ENCODE results near the gene SCUBE2.
A peak's percentile ranks its signal among the peaks of the same experiment; 100 is the strongest.

SCUBE2 gene

DNA sequence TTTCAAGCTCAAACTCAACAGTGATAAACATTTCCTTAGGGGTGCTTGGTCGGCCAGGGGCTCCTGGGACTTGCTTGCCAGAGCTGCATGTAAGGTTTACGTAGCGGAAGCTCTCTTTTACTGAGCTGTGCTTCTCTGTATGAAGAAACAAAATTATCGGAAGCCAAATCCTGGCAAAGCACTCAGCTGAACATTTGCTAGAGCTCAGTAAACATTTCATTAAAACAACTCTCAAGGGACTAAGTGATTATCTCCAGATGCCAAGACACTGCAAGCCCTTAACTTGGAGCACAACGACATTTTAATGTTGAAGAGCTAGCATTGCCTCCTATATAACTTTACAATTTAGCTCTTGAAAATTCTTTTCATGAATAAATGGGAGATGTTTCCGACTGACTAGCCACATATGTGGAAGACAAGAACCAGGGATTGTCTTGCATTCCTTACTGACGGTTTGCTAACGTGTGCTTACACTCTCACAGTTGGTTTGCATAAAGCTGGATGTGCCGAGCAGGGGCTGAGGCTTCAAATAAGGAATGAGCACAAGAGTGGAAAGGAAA, 43.4 kb downstream of the SCUBE2 start:
- no peak for DNase-seq (ENCODE audit: low read depth in 2 of 2, low spot score in 1 of 2)

DNA sequence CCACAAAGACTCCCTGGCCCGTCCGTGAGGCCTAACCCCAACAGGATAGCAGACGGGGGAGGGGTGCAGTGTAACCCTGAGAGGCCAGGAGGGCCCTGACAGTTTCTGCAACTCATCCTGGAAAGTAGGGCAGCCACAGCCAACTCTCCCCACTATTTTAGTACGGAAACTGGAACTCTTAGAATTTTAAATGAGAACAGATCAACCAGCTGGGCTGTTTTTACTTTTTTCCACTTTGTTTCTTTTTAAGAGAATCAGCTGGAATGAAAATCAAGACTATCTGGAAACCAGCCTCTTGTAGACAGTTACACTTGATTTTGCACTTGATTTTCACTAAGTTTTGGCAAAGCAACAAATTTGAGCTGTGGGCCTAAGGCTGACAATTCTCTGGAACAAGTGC, 44.9 kb downstream of the SCUBE2 start:
- no peak for DNase-seq (ENCODE audit: low read depth in 2 of 2, low spot score in 1 of 2)

DNA sequence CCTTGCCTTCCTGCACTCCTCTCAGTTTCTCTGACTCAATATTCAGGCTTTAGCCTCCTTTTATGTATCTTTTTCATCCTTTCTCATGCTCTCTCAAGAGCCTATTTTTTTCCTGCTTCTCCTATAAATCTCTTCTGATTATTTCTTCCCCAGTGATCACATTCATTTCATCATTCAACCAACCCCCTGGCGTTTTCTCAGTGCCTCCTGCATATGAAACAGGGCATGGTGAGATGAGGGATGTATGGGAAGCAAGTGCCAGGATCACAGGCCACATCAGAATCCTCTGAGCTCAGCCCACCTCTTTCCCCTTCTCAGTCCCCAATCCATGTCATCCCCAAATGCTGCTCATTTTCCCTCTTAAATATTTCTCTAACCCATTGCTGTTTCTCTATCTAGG, 48.9 kb downstream of the SCUBE2 start:
- DNase-seq (ENCODE audit: low read depth in 2 of 2, low spot score in 1 of 2): no peak

DNA sequence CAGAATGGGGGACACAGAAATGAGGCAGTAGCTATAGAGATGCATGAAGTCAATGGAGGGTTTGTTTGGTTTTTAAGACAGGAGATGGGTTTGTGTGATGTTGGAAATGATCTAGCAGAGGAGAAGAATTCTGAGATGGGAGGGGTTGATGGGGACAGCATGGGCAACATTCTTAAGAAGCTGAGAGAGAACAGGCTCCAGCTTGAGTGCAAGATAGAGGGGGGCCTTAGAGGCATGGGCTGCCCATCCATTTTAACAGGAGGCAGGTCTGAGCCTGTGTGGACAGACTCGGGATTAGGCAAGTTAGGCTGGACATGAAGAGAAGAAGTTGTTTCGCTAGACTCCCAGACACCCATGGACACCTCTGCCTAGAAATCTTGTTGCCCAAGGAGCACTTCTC, 49.7 kb downstream of the SCUBE2 start:
- no peak for DNase-seq (ENCODE audit: low read depth in 2 of 2, low spot score in 1 of 2)

DNA sequence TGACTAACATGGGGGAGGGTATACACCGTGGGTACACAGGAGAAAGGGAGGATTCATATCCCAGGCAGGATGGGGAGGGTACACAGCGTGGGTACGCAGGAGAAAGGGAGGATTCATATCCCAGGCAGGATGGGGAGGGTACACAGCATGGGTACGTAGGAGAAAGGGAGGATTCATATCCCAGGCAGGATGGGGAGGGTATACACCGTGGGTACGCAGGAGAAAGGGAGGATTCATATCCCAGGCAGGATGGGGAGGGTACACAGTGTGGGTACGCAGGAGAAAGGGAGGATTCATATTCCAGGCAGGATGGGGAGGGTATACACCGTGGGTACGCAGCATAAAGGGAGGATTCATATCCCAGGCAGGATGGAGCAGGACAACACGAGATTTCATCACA, 51.0 kb downstream of the SCUBE2 start:
- DNase-seq (ENCODE audit: low read depth in 2 of 2, low spot score in 1 of 2): no peak

DNA sequence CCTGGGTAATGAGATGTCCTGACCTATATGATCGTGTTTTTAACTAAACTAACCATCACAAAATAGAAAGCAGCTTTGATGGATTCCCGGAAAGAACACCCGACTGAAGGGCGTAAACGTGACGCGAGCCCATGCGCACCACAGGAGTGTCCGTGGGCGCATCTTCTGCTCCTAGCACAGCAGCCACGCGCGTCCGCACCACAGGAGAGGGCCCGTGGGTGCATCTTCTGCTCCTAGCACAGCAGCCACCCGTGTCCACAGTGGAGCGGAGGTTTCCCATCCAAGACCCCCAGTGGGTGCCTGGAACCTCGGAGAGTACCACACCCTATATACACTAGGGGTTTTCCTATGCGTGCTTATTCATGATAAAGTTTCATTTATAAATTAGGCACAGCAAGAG, 51.5 kb downstream of the SCUBE2 start:
- no peak for DNase-seq (ENCODE audit: low read depth in 2 of 2, low spot score in 1 of 2)

DNA sequence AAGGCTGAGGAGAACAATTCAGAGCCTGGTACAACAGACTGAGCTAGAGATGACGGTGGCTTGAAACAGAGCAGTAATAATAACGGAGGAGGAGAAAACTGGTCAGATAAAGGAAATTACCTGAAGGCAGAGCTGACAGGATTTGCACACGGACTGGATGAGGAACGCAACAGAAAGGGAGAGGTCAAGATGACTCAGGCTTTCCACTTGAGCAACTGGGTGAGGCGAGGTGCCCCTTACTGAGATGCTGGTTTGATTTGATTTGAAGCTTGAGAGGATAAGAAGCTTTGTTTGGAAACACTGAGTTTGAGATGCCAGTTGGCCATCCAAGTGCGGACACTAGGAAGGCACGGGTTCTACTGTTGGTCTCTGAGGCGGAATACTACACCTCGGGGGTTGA, 52.2 kb downstream of the SCUBE2 start:
- DNase-seq (ENCODE audit: low read depth in 2 of 2, low spot score in 1 of 2): no peak

DNA sequence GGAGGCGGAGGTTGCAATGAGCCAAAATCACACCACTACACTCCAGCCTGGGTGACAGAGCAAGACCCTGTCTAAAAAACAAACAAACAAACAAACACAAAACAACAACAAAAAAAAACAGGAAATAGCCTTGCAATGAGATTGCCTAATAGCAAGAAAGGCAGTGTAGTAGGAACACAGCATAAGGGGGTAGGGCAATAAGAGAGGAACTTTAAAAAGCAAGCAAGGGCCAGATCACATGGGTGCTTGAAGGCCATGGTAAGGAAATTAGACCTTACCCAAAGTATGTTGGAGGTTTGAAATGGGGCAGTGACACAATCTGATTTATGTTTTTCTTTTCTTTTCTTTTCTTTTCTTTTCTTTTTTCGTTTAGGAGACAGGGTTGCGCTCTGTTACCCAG, 52.9 kb downstream of the SCUBE2 start:
- DNase-seq (ENCODE audit: low read depth in 2 of 2, low spot score in 1 of 2): no peak

DNA sequence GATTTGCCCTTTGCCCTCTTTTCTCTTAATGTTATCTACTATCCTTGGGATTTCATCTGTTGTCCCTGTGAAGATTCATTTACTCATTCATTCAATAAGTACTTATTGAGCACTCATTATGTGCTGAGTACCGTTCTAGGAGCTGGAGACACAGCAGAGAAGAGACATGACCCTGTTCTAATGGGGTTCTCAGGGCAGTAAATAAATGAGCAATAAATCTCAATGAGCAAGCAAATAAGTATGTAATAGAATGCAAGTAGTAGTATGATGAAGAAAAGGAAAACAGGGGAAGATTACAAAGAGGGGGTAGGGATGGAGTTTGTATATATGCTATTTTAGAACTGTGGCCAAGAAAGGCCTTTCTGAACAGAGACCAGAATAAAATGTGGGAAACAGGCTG, 53.4 kb downstream of the SCUBE2 start:
- no peak for DNase-seq (ENCODE audit: low read depth in 2 of 2, low spot score in 1 of 2)

DNA sequence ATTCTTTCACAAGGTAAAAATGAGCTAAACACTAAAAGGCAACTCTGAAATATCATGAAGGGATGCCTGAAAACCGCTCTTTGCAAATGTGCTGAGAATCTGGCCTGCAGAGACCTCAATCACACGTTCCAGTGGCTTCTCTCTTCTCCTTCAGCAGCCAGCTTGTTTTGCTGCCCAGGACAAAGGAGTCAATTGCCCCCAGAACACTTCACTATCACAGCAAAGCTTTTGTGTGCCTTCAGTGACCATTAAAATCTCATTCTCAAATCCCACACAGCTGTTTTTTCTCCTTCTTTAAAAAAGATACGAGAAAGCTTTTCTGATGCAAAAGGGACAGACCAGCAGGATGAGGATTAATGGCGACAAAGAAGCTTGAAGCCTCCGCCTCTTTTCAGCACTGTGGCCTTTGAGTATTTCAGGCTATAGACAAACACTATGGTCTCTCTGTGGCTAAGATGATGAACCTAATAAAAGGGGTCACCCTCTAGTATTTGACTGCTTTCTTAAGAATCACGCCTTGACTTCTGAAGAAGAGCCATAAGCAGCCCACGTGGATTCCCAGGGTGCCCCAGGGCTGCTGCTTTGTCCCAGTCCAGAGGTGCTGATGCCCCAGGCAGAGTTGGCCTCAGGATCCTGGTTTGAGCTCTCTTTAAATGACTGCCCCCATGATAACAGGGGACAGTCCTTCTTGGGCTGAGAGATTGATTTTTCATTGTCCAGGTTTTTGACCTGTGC, 54.2 kb downstream of the SCUBE2 start:
- DNase-seq (ENCODE audit: low read depth in 2 of 2, low spot score in 1 of 2): no peak

DNA sequence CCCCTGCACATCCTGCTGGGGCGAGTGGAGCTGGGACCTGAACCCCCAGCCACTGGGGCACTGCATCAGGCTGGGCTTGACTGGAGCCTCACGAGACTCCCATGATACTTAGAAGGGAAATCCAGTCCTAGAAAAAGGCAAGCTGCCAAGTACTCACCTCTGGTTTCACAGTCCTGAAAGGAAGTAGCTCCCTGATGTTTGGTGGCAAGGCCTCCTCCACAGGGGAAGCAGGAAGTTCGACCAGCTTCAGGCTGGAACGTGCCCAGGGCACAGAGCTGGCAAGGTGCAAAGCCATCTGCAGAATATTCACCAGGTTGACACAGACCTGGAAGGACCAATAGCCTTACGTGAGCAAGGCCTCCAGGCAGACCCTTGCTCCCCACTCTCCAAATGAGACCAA, 60.8 kb downstream of the SCUBE2 start:
- no peak for DNase-seq (ENCODE audit: low read depth in 2 of 2, low spot score in 1 of 2)

DNA sequence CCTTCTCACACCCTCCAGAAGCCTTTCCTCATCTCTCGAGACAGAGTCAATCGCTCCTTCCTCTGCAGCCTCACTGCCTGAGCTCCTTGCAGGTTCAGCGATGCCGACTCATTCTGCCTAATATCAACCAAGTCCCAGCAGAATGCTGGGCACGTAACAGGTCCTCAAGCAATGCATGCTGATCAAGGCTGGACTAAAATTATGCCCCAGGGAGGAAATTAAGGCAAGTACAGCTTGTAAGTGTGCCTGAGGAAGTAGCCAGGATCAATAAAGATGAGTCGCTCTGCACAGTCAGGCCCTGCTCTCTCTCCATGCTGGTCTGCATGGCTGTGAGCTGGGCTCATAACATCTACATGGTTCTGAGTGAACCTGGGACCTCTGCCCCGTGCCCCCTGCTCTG, 62.0 kb downstream of the SCUBE2 start:
- DNase-seq (ENCODE audit: low read depth in 2 of 2, low spot score in 1 of 2): no peak

DNA sequence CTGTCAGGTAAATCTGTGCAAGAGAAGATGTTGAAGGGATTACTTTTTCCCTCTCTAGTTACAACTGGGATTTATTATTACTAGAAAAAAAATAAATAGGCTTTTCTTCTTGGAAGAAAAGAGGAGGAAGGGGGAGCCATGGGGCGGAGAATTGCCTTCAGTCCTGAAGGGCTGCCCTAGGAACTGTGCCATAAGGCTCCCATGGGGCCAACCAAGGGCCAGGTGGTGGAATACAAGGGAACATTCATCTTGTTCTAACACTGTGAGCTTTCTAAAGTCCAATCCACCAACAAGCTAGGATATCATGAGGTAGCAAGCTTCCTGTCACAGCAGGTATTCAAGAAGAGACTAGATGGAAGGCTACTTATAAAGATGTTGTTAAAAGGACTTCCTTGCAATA, 62.8 kb downstream of the SCUBE2 start:
- DNase-seq (ENCODE audit: low read depth in 2 of 2, low spot score in 1 of 2): no peak

DNA sequence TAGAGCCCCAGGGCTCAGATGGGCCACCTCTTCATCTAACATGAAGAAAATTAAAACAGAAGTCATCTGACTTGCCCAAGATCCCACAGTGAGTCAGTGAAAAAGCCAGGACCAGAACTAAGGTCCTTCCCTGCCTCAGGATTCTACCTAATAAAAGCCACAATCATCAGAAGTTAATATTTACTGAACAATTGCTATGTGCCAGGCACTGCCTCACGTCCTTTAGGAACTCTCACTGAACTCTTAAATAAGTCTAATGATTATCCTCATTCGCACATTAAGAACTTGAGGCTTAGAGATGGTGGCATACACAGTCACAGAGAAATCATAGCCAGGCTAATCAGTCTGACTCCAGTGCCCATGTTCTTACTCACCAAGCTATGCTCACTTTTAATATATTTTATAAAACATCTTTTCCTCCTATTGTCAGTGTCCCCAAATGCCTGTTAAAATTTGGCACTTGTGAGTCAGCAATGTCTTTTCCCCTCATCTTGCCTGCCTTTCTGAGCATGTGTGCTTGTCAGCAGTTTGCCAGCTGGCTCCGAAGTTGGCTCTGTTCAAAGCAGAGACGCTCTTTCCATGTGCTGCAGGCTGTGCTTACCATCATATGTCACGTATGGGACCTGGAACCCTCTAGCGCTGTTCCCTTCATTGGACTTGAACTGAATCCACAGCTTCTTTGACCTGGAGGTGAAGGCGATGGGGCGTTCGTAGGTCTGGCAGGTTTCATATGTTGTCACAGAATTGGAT, 66.1 kb downstream of the SCUBE2 start:
- no peak for DNase-seq (ENCODE audit: low read depth in 2 of 2, low spot score in 1 of 2)

DNA sequence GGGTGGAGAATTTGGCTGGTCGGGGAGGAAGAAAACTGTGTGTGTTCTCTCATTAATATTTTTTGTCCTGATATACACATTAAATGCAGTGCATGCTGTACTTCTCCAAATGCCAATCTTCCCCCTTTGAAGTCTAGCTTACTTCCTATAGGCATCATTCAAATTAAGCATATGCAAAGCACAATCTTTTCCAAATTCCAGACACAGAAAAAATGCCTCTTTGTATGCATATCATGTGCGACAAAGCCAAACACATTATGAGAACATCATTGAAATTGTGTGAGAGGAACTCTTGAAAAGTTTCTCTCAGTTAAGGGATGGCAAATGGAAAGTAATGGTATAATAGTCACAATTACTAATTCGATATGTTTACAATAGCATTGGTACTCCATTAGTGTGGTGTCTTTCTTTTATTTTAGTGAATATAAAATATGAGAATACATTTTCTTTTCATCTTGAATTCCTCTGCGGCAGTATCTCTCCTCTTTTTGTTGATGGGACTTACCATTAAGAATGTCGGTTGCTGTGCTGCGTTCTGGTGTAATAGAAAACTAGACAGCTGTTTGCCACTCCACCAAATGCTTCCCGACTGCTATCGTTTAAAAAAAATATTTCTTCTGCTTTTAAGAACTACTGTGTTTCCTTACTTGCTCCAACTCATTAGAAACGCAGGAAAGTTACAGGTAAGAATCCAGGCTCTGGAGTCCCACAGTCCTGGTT, 68.3 kb downstream of the SCUBE2 start:
- DNase-seq (ENCODE audit: low read depth in 2 of 2, low spot score in 1 of 2): no peak

DNA sequence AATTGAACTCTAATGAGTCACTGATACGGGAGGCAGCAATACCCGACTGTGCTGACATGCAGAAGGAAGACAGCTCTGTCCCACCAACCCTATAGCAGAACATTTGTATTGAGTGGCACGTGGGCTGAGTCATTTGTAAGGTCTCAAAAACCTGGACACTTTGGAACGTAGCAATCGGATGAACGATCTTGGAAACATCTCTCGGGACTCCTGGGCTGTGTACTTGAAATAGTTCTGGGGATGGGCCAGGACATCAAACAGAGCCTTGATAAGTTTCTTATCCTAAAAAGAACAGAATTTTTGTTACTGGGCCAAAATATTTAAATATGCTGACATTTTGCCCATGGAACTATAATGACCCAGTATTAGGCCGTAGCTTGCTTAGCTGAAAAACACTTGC, 70.5 kb downstream of the SCUBE2 start:
- DNase-seq (ENCODE audit: low read depth in 2 of 2, low spot score in 1 of 2): no peak

DNA sequence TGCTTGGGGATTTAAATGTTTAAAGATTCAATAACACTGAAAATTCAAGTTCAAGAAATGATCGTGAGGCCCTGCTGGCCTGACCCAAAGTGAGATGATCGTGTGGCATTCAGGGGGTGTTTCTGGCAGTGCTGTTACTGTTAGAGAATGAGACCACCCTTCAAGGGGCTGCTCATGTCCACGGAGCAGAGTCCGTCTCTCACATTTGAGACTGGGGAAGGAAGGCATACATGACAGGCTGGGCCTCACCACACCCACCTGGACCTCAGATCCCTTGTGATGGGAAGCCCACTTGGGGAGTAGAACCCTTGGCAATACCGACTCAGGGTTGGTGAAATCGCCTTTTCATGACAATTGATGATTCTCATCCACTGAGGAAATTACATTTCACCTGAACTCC, 71.5 kb downstream of the SCUBE2 start:
- DNase-seq (ENCODE audit: low read depth in 2 of 2, low spot score in 1 of 2): no peak

DNA sequence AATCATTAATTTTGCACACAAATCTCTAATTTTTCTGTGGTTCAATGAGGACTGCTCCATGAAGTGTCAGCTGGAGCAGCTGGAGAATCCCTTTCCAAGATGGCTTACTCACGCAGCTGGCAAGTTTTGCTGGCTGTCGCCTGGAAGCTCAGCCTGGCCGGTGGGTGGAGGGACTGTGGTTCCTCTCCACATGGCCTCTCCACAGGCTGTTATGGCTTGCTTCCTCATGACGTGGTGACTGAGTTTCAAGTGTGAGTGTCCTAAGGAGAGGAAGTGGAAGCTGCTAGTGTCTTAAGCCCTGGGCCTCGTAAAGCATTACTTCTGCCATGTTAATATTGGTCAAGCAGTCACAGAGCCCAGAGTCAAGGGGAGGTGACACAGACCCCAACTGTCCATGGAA, 73.6 kb downstream of the SCUBE2 start:
- DNase-seq (ENCODE audit: low read depth in 2 of 2, low spot score in 1 of 2): no peak

DNA sequence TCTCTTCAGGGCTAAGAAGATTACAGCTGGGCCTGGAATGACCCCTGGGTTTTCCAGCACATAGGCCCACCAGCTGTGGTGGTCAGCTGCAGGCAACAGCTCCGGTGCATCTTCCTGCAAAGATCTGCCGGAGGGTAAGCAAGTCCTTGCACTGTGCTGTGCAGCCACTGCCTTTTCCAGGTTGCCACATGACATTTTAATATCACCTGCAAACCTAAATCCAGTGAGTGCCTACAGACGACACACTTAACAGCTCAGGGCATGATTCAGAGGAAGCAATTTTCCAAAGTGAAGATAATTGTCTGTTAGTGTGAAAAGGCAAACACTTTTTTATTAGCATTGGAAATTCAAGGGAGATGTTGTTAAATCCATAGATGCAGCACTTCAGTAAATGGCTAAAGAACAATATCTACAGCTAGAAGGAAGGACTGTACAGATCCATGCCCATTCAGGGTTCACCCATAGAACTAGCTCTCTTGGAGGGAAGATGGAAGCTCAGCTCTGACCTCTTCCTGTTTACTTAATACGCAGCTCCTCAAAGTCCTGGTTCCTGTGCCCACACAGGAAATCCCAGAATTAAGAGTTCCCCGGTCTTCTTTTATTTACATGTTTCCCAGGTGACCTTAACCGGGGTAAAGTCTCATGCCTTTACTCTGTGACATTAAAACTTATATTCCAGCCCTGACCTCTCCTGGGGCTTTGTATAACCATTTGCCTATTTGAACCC, 74.3 kb downstream of the SCUBE2 start:
- no peak for DNase-seq (ENCODE audit: low read depth in 2 of 2, low spot score in 1 of 2)

DNA sequence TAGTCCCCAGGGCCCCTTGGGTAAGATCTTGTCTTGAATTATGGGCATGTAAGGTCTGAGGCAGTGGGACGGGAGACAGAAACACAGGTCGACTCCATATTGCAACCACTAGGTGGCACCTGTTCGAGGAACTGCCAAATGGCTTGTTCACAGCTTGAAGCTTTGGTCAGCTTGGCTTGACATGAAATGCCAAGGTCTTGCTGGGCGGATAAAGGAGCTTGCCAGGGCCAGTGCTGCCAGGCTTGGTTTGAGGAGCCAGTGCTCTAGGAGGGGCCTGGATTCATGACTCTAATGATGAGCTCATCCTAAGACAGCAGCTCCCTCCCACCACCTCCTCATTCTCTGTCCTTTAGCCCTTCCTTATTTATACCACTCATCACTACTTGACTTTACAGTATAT, 75.7 kb downstream of the SCUBE2 start:
- DNase-seq (ENCODE audit: low read depth in 2 of 2, low spot score in 1 of 2): peak; percentile 4 to 5

DNA sequence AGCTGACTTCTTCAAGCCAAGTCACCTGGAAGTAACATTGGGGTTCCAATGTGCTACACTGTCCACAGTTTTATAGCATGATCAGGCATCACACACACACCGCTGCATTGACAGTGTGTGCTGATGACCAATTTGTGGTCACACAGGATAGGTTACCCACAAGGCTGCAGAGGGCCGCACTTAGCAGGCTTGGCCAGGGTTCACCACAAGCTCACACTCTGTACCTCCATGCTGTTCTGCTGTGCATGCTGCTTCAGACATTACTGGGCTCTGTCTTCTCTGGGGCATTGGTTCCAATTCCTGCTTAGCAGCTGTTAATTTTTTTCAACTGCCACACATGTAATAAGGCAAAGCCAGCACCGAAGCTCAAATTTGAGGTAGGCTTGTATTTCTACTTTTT, 76.6 kb downstream of the SCUBE2 start:
- no peak for DNase-seq (ENCODE audit: low read depth in 2 of 2, low spot score in 1 of 2)

Measured in stimulated activated CD8-positive, alpha-beta memory T cell treated with anti-CD3 and anti-CD28 coated beads, Interleukin-4, amount 100 ng/mL, for 4 hours (primary cell).